ENCODE data around the gene PCYT2.
A peak's percentile ranks its signal among the peaks of the same experiment; 100 is the strongest.

Gene PCYT2

DNA sequence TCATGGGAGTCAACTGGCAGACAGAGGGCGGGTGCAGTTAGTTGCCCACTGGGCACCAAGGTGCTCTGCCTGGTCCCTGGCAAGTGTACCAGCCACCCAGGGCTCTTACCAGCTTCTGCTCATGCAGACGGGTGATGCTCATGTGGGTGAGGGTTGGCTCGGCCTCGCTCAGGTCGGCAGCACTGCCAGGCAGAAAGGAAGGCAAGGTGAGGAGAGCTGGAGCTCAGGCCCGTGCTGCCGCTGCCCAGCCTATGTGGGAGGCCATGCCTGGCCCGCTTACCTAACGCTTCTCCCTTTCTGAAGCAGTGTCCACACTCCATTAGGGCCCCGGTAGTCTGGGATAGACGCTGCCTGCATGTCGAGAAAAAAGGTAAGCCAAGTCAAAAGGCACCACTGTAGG, 4.1 kb upstream of the PCYT2 start:
- DNase-seq (ENCODE audit: insufficient read length, low spot score) (no peak), FAIRE-seq (no peak)
- TF ChIP-seq POLR2A (IDR thresholded peaks at IDR 0.05; ENCODE audit: low read depth, low read length): no peak

DNA sequence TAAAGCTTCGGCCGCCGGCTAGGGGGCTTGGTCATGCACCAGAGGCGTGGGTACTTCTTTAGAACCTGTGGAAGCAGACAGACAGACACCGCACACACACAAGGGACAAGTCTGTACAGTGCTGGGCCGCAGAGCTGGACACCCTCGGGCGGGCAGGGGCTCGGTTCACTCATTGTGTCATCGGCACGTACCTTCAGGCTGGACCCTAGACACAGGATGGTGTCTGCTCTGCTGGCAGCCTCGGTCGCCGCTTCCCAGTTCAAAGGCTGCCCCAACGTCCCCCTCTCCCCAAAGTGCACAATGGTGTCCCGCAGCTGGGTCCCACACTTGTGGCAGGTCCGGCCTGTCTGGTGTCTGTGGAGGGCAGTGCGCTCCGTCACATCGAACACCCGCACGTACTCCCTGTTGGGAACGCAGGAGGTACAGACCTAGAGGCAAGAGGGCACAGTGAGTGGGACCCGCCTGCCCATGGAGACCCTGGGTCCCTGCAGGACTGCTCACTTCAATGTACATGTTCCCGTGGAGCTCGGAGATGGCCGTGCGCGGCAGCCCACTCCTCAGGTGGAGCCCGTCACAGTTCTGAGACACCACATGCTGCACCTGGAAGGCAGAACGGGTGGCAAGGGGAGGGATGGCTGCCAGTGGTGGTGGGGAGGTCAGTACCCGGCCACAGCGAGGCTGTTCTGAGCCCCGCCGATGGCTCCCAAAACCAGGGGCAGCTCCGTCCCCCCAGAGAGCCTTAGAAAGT, 3.1 kb upstream of the PCYT2 start:
- FAIRE-seq: no peak

DNA sequence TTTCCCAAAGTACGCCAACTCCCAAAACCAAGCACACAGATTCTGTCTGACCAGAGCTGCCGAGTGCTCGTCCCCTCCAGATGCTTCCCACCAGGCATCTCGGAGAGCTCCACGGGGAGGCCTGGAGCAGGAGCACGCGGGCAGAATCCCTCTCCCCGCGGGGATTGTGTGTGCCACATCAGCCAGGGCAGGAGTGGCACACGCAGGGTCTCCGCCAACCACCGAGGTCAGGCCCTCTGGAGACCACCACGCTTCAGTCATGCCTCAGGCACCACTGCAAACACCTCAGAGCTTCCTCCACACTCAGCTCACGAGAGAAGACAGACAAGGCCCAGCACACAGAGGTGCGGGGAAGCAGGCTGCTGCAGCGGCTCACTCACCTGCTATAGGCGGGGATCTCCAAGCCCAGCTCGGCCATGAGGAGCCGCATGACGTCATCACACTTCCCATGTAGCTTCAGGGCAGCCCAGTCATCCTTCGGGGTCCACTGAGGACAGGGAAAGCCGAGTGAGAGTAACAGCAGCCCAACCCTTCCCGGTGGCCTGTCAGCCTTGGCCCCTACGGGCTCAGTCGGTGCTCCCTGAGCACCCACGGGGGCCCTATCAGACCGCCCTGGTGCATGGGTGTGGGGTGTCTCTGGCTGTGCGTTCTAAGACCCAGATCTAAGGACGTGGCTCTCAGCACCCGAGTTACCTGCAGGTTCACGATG, 2.3 kb upstream of the PCYT2 start:
- TF ChIP-seq POLR2AphosphoS5 (IDR thresholded peaks at IDR 0.05; ENCODE audit: low read depth, low read length): no peak
- no peak for TF ChIP-seq SPI1 (IDR thresholded peaks at IDR 0.05; ENCODE audit: low read depth, low read length)
- FAIRE-seq (no peak), DNase-seq (ENCODE audit: insufficient read length, low spot score) (no peak)

More for the DNA sequence above, 3.1 kb upstream of the PCYT2 start:
- DNase-seq (ENCODE audit: insufficient read length, low spot score): no peak
- TF ChIP-seq POU2F2 (IDR thresholded peaks at IDR 0.05; ENCODE audit: low read depth, low read length) (no peak), POLR2AphosphoS5 (IDR thresholded peaks at IDR 0.05; ENCODE audit: low read depth, low read length) (no peak), PAX5 (IDR thresholded peaks at IDR 0.05; ENCODE audit: insufficient read depth, low read length, severe bottlenecking) (no peak), POLR2A (IDR thresholded peaks at IDR 0.05; ENCODE audit: low read depth, low read length) (no peak), SPI1 (IDR thresholded peaks at IDR 0.05; ENCODE audit: low read depth, low read length) (no peak), TAF1 (IDR thresholded peaks at IDR 0.05; ENCODE audit: low read depth, low read length) (no peak)

DNA sequence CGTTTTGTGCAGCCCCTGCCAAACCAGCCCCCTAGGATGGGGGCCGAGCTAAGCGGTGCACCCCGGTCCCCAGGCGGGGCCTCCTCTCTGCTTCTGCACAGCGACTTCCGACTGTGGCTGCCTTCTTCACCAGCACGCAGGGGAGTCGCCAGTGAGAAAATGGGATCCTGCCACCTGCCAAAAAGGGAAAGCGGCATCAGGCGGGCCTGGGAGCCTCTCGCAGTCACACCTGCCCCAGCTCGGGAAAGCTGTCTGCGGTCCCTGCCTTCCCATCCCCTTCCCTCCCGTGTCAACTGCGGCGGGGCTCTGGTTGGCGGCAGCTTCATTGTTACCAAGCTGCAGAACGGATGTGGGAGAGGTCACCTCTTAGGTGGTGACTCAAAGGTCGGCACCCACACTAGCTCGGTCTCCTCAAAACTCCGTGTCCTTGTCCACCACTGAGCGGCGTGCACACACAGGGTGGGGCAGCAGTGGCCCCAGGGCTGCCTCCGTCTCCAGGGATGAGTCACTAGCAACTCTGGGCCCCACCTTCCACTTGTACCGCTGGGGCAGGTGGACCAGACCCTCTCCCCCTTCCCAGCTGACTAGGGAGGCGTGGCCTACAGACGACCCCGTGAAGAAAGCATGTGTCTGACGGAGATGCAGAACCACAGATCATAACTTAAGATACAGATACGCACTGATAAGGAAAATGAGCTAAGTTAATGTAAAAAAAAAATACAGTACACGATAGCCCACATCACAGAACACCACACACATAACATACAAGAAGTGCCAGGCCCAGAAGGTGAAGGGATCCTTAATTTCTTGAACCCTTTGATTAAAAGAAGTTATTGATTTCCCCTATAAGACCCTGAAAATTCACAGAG, 1.5 kb upstream of the PCYT2 start:
- DNase-seq (ENCODE audit: insufficient read length, low spot score): no peak
- TF ChIP-seq POLR2AphosphoS5 (IDR thresholded peaks at IDR 0.05; ENCODE audit: low read depth, low read length) (no peak), TAF1 (IDR thresholded peaks at IDR 0.05; ENCODE audit: low read depth, low read length) (no peak), PAX5 (IDR thresholded peaks at IDR 0.05; ENCODE audit: insufficient read depth, low read length, severe bottlenecking) (no peak), POU2F2 (IDR thresholded peaks at IDR 0.05; ENCODE audit: low read depth, low read length) (no peak), POLR2A (IDR thresholded peaks at IDR 0.05; ENCODE audit: low read depth, low read length) (no peak), SPI1 (IDR thresholded peaks at IDR 0.05; ENCODE audit: low read depth, low read length) (no peak)
- no peak for FAIRE-seq

DNA sequence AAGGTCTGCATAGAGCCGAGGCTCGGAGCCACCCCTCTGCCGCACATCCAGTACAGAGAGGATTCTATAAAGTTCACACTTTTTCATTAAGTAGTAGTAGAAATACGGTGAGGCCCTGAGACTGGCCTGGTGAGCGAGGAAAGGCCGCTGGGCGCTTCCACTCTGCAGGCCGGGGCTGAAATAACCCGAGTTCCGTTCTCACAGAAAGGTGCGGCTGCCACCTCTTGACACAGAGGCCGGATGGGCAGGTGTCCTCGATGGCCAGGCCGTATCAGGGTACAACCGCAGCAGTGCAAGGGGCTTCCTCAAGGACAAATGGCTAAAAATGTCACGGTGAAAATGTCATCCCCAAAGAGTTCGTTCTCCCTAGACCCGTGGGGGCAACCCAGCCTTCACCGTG, 770 bp upstream of the PCYT2 start:
- FAIRE-seq: no peak
- DNase-seq (ENCODE audit: insufficient read length, low spot score): no peak

DNA sequence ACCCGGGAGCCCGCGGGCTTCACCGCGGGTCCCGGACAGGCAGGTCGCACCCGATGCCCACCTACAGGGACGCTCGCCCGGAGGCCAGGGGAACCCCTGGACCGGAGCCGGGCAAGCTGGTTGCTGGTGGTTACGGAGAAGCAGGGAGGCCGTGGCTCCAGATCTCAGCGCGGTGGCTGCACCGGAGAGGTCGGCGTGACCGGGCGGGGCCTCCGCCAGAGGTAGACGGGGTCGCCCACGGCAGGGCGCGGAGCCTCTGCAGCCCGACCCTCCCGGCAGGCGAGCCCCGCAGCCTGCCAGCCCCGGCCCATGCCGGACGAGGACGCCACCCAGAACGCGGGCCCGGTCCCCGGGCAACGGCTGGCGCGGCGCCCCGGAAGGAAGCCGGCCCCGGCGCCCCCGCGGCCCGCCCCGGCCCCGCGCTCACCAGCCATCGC, 341 bp downstream of the PCYT2 start:
- no peak for DNase-seq (ENCODE audit: insufficient read length, low spot score)
- peak; percentile 80 for FAIRE-seq
- TF ChIP-seq SPI1 (IDR thresholded peaks at IDR 0.05; ENCODE audit: low read depth, low read length) (no peak), POU2F2 (IDR thresholded peaks at IDR 0.05; ENCODE audit: low read depth, low read length) (no peak), PAX5 (IDR thresholded peaks at IDR 0.05; ENCODE audit: insufficient read depth, low read length, severe bottlenecking) (no peak), POLR2A (IDR thresholded peaks at IDR 0.05; ENCODE audit: low read depth, low read length) (no peak), POLR2AphosphoS5 (IDR thresholded peaks at IDR 0.05; ENCODE audit: low read depth, low read length) (no peak), TAF1 (IDR thresholded peaks at IDR 0.05; ENCODE audit: low read depth, low read length) (no peak)

More for the DNA sequence above, 770 bp upstream of the PCYT2 start:
- no peak for TF ChIP-seq POLR2AphosphoS5 (IDR thresholded peaks at IDR 0.05; ENCODE audit: low read depth, low read length)
- TF ChIP-seq TAF1 (IDR thresholded peaks at IDR 0.05; ENCODE audit: low read depth, low read length): no peak
- TF ChIP-seq SPI1 (IDR thresholded peaks at IDR 0.05; ENCODE audit: low read depth, low read length): no peak
- TF ChIP-seq POU2F2 (IDR thresholded peaks at IDR 0.05; ENCODE audit: low read depth, low read length): 0 out of 2 replicates have a peak, but pooled peaks have one; percentile 39

DNA sequence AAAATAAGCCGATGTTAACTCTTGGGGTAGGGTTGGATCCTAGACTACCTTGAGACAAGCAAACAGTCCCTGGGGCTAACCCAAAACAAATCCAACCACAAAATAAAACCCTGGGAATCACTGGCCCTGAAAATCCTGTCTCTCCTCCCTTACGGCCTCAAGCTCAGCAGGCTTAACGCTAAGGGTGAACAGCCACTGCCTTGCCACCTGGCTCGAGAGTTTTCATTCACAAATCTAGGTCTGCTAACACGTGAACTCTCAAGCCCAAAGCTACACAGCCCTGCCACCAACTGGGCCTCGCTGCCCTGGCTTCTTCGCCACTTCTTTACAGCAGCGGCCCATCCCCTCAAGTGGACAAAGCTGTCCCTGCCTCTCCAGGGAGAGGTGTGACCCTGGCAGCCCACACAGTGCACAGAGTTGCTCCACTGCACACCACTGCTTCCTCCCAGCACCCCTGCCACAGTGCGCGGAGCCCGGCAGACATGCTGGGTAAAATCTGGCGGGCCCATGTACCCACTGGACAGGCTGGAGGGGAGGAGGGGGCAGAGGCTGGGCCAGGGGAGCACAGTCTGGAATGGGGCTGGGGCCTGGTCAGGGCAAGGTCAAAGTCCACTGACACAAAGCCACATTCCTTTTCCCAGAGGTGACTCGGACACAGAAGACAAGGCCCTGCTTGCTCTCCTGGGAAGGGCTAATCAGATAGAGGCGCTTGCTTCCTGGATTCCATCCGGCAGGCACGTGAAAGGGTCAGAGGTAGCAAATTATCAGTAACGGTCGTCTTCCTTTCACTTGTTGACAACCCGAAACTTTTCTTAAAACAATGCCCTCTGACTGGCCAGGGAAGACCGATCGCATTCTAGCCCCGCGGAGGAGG, 996 bp downstream of the PCYT2 start:
- FAIRE-seq (peak; percentile 54), DNase-seq (ENCODE audit: insufficient read length, low spot score) (no peak)
- no peak for TF ChIP-seq POU2F2 (IDR thresholded peaks at IDR 0.05; ENCODE audit: low read depth, low read length)
- no peak for TF ChIP-seq SPI1 (IDR thresholded peaks at IDR 0.05; ENCODE audit: low read depth, low read length)
- no peak for TF ChIP-seq POLR2A (IDR thresholded peaks at IDR 0.05; ENCODE audit: low read depth, low read length)
- no peak for TF ChIP-seq PAX5 (IDR thresholded peaks at IDR 0.05; ENCODE audit: insufficient read depth, low read length, severe bottlenecking)
- TF ChIP-seq TAF1 (IDR thresholded peaks at IDR 0.05; ENCODE audit: low read depth, low read length): no peak
- no peak for TF ChIP-seq POLR2AphosphoS5 (IDR thresholded peaks at IDR 0.05; ENCODE audit: low read depth, low read length)

DNA sequence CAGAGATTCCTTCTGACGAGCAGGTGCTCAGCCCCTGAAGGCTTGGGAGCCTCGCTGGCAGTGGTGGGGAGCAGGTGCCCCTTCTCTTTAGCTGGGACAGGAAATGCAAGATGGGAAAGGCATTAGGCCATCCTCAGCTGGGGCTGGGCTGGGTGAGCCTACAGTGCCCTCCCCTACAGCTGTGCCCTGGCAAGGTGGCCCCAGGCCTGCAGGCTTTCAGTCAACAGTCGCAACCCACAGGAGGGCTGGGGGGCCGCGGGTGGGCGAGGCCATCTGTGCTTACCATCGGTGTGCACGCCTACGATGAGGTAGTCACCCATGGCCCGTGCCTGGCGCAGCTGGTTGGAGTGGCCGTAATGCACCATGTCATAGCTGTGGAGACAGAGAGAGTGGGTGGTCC, 2.0 kb downstream of the PCYT2 start:
- no peak for TF ChIP-seq SPI1 (IDR thresholded peaks at IDR 0.05; ENCODE audit: low read depth, low read length)
- TF ChIP-seq POLR2A (IDR thresholded peaks at IDR 0.05; ENCODE audit: low read depth, low read length): no peak
- FAIRE-seq (no peak), DNase-seq (ENCODE audit: insufficient read length, low spot score) (no peak)

DNA sequence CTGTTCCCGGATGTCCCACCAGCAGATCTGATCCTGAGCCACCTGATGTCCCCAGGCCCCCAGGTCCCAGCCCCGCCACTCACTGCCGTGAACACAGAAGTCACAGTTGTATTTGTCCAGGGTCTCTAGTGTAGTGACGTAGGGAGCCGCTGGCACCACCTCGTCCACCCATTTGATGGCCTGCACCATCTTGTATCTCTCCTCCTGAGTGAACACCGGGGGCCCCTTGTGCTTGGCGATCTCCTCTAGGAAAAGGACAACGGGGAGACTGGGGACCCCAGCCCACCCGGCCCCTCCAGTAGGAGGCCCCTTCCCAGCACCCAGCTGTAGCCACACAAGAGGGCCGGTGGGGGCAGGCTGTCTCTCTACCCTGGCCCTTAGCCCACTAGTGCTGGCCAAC, 2.4 kb downstream of the PCYT2 start:
- no peak for FAIRE-seq
- no peak for DNase-seq (ENCODE audit: insufficient read length, low spot score)
- TF ChIP-seq PAX5 (IDR thresholded peaks at IDR 0.05; ENCODE audit: insufficient read depth, low read length, severe bottlenecking) (no peak), POLR2AphosphoS5 (IDR thresholded peaks at IDR 0.05; ENCODE audit: low read depth, low read length) (no peak), SPI1 (IDR thresholded peaks at IDR 0.05; ENCODE audit: low read depth, low read length) (no peak), POU2F2 (IDR thresholded peaks at IDR 0.05; ENCODE audit: low read depth, low read length) (no peak), POLR2A (IDR thresholded peaks at IDR 0.05; ENCODE audit: low read depth, low read length) (no peak), TAF1 (IDR thresholded peaks at IDR 0.05; ENCODE audit: low read depth, low read length) (no peak)

Data from GM12891 (cell line).